K562 (cell line): ENCODE measurements around the gene EFNA2. TPM values are rescaled to one million over a fixed set of nuclear protein-coding genes. Genes with fewer than 3 reads are reported as not detected.

Experiments used
- CEBPZ ChIP-seq: fragments of 150-350 bp; IDR thresholded peaks from 2 replicates; pipeline ENCODE4 v1.6.1; 2014; ENCODE audit warnings: low read depth, mild to moderate bottlenecking, low read length, borderline replicate concordance
- ETS2 ChIP-seq: IDR thresholded peaks from 2 replicates; pipeline ENCODE4 v1.6.1; 2016; ENCODE audit warnings: borderline replicate concordance, missing genetic modification characterization, mild to moderate bottlenecking, moderate library complexity, missing compliant biosample characterization; ENCODE audit not compliant: poor library complexity, severe bottlenecking
- FOXA3 ChIP-seq, 2 experiments: fragments of 450-650 bp in 1 of 2; sonication (generic) in 1 of 2; formaldehyde crosslinking; IDR thresholded peaks in 1 of 2; conservative IDR thresholded peaks in 1 of 2; 2 replicates each; pipeline versions ENCODE4 v1.4.0 to v1.8.0; 2020 to 2022; ENCODE audit warnings: mild to moderate bottlenecking in 2 of 2, missing genetic modification reagents in 1 of 2
- HBP1 ChIP-seq: fragments of 450-650 bp; formaldehyde crosslinking; IDR thresholded peaks from 2 replicates; pipeline ENCODE4 v1.4.0; 2022; ENCODE audit warnings: missing genetic modification characterization
- HEY1 ChIP-seq: fragments of 250-450 bp; sonication (Bioruptor Pico); IDR thresholded peaks from 2 replicates; pipeline ENCODE4 v1.5.0; 2020; ENCODE audit warnings: mild to moderate bottlenecking, moderate library complexity, borderline replicate concordance
- KDM4B ChIP-seq, 2 experiments: fragments of 450-650 bp in 1 of 2; sonication (generic) in 1 of 2; IDR thresholded peaks; 2 replicates each; pipeline ENCODE4 v1.6.1; 2016 to 2017; ENCODE audit warnings: borderline replicate concordance in 2 of 2, antibody characterized with exemption in 1 of 2, low read depth in 1 of 2, mild to moderate bottlenecking in 1 of 2
- NR3C1 ChIP-seq: sonication (generic); formaldehyde crosslinking; IDR thresholded peaks from 2 replicates; pipeline ENCODE4 v1.8.1; 2022; ENCODE audit warnings: missing genetic modification reagents
- RBFOX2 ChIP-seq: fragments of 200-400 bp; formaldehyde crosslinking; IDR thresholded peaks from 2 replicates; pipeline ENCODE4 v1.6.1; 2017; ENCODE audit warnings: low read depth, mild to moderate bottlenecking, low read length, moderate library complexity
- USF1 ChIP-seq: sonication (generic); formaldehyde crosslinking; IDR thresholded peaks from 2 replicates; pipeline ENCODE4 v1.9.0; 2022; ENCODE audit warnings: mild to moderate bottlenecking, missing genetic modification reagents
- ZFX ChIP-seq: sonication (generic); formaldehyde crosslinking; IDR thresholded peaks from 2 replicates; pipeline ENCODE4 v1.8.0; 2022; ENCODE audit warnings: mild to moderate bottlenecking, missing genetic modification reagents, moderate library complexity
- ZNF589 ChIP-seq: fragments of 200-800 bp; sonication (Bioruptor generic); IDR thresholded peaks from 2 replicates; pipeline ENCODE4 v1.6.1; 2016; ENCODE audit warnings: low read depth, missing genetic modification characterization, missing compliant biosample characterization
- ZNF592 ChIP-seq: fragments of 450-650 bp; IDR thresholded peaks from 2 replicates; pipeline ENCODE4 v1.6.1; 2017; ENCODE audit warnings: antibody characterized with exemption, mild to moderate bottlenecking
- polyA plus RNA-seq, 8 experiments: library from polyadenylated mRNA; depleted of rRNA in 4 of 8; stranded (reverse) in 5 of 8; unstranded in 3 of 8; fragments of >200 nt; fragmentation: Nextera tagmentation in 2 of 8; fragmentation: Illumina TruSeq in 1 of 8; extraction: Ambion mirVana in 2 of 8; extraction: Trizol in 1 of 8; gene quantifications; 2 replicates each; pipeline versions ENCODE4 v1.2.1 to v1.2.3, GENCODE V29; 2011 to 2014; ENCODE audit warnings: inconsistent platforms in 1 of 8, missing spikeins in 1 of 8
- total RNA-seq, 7 experiments: library from RNA; depleted of rRNA in 6 of 7; stranded (reverse); fragments of >200 nt in 6 of 7; fragmentation: Illumina TruSeq in 2 of 7; extraction: Trizol in 2 of 7; gene quantifications; 2 replicates each; pipeline versions ENCODE4 v1.2.1 to v1.2.3, GENCODE V29; 2011 to 2021; ENCODE audit warnings: low replicate concordance in 1 of 7

EFNA2 gene
- total and polyA plus RNA-seq, 9 of the 15 experiments (the other 6 are each of a cell fraction or from before 2014, with no cell fraction given), result 0.11 to 0.44 (median 0.15) TPM; not detected in 6

GRCh38 chr19:1259206-1259875, 26.3 kb upstream of the EFNA2 start (continued):
- TF ChIP-seq USF1 (no peak), ZNF592 (peak; percentile 74), NR3C1 (no peak), ZFX (CRISPR knock-in tag) (peak; percentile 69), CEBPZ (no peak), KDM4B (IDR thresholded peaks at IDR 0.05; ENCODE audit: borderline replicate concordance in 2 of 2, low read depth in 1 of 2) (peak in 1 of 2 experiments; percentile 55; a peak in 1 of 4 replicates), FOXA3 (CRISPR knock-in tag; conservative IDR thresholded peaks at IDR 0.05 in 1 of 2, IDR thresholded peaks at IDR 0.05 in 1 of 2) (no peak), HEY1 (CRISPR knock-in tag) (no peak), HBP1 (CRISPR knock-in tag) (peak; percentile 91; the same call in 1 of the 2 replicates), ZNF589 (CRISPR knock-in tag) (no peak), RBFOX2 (peak; percentile 80), ETS2 (tag) (no peak)
